WTC11 (cell line): ENCODE measurements around the gene PLAAT5.

Experiments
- CREB1 ChIP-seq: sonication (generic); formaldehyde crosslinking; IDR thresholded peaks from 2 replicates; pipeline ENCODE4 v1.8.0; 2023; ENCODE audit warnings: mild to moderate bottlenecking, missing genetic modification reagents
- CTCF ChIP-seq: fragments of 200-600 bp; IDR thresholded peaks from 2 replicates; pipeline ENCODE4 v1.8.0; 2022; ENCODE audit warnings: antibody characterized with exemption
- E2F4 ChIP-seq: sonication (generic); formaldehyde crosslinking; IDR thresholded peaks from 2 replicates; pipeline ENCODE4 v1.8.1; 2022; ENCODE audit warnings: low read depth, mild to moderate bottlenecking, moderate library complexity, missing genetic modification reagents, borderline replicate concordance
- ELF4 ChIP-seq: sonication (generic); formaldehyde crosslinking; IDR thresholded peaks from 2 replicates; pipeline ENCODE4 v1.8.1; 2022; ENCODE audit warnings: low read depth, mild to moderate bottlenecking, moderate library complexity, missing genetic modification reagents
- FOXK1 ChIP-seq: sonication (generic); formaldehyde crosslinking; IDR thresholded peaks from 2 replicates; pipeline ENCODE4 v1.8.0; 2022; ENCODE audit warnings: mild to moderate bottlenecking, moderate library complexity, missing genetic modification reagents
- JUN ChIP-seq: sonication (generic); formaldehyde crosslinking; IDR thresholded peaks from 2 replicates; pipeline ENCODE4 v1.8.0; 2023; ENCODE audit warnings: mild to moderate bottlenecking, missing genetic modification reagents
- MYBL2 ChIP-seq: sonication (generic); formaldehyde crosslinking; IDR thresholded peaks from 2 replicates; pipeline ENCODE4 v1.8.1; 2023; ENCODE audit warnings: mild to moderate bottlenecking, moderate library complexity, missing genetic modification reagents
- NFE2L1 ChIP-seq: sonication (generic); formaldehyde crosslinking; IDR thresholded peaks from 2 replicates; pipeline ENCODE4 v1.8.1; 2023; ENCODE audit warnings: missing genetic modification reagents
- NFYB ChIP-seq: sonication (generic); formaldehyde crosslinking; conservative IDR thresholded peaks from 2 replicates; pipeline ENCODE4 v1.8.0; 2022; ENCODE audit warnings: low read depth, missing genetic modification reagents
- STAT6 ChIP-seq: sonication (generic); formaldehyde crosslinking; conservative IDR thresholded peaks from 2 replicates; pipeline ENCODE4 v1.8.1; 2023; ENCODE audit warnings: mild to moderate bottlenecking, low read depth, missing genetic modification reagents, moderate library complexity
- USF2 ChIP-seq: sonication (generic); formaldehyde crosslinking; IDR thresholded peaks from 2 replicates; pipeline ENCODE4 v1.8.1; 2023; ENCODE audit warnings: mild to moderate bottlenecking, missing genetic modification reagents, moderate library complexity
- ZNF317 ChIP-seq: sonication (generic); formaldehyde crosslinking; IDR thresholded peaks from 2 replicates; pipeline ENCODE4 v1.8.1; 2023; ENCODE audit warnings: low read depth, mild to moderate bottlenecking, moderate library complexity, missing genetic modification reagents, borderline replicate concordance

GRCh38 chr11:63508745-63509144, 17.8 kb upstream of the PLAAT5 start:
- TF ChIP-seq CTCF: no peak
- no peak for TF ChIP-seq FOXK1
- no peak for TF ChIP-seq MYBL2
- TF ChIP-seq NFE2L1 (CRISPR knock-in tag): no peak
- TF ChIP-seq NFYB: no peak
- no peak for TF ChIP-seq CREB1
- no peak for TF ChIP-seq STAT6
- no peak for TF ChIP-seq USF2
- peak; percentile 80 for TF ChIP-seq ZNF317 (CRISPR knock-in tag)
- TF ChIP-seq JUN (CRISPR knock-in tag): no peak
- no peak for TF ChIP-seq E2F4 (CRISPR knock-in tag)
- TF ChIP-seq ELF4 (CRISPR knock-in tag): no peak
